ENCODE data around the gene EFHD2. TPM values are rescaled to one million over a fixed set of nuclear protein-coding genes. Genes with fewer than 3 reads are reported as not detected.

The EFHD2 gene
- total RNA-seq, 1 experiment from 2014 or later = 29.5 TPM

GRCh38 chr1:15425521-15425920 is 15.8 kb downstream of the EFHD2 start:
- ChIA-PET POLR2A (no interaction called here), CTCF (no interaction called here)
- Mint-ChIP-seq H3K27me3 (ENCODE audit: insufficient read depth, unreplicated experiment) (no peaks in the 10 kb centered on the region), H3K9me3 (ENCODE audit: unreplicated experiment) (no peaks in the 10 kb centered on the region), H3K4me1 (ENCODE audit: low read depth, unreplicated experiment) (peaks cover 9% of the 10 kb centered on the region), H3K4me3 (ENCODE audit: unreplicated experiment) (no peak overlapping the region), H3K27ac (ENCODE audit: unreplicated experiment) (peak overlapping the region; percentile 59), H3K36me3 (ENCODE audit: insufficient read depth, unreplicated experiment) (no peaks in the 10 kb centered on the region)
- Histone ChIP-seq H3K36me3 (ENCODE audit: control insufficient read depth, insufficient read depth, low read length) (peaks cover 1% of the 10 kb centered on the region; the same call in 1 of the 2 replicates), H3K4me1 (peaks cover 15% of the 10 kb centered on the region), H3K27me3 (replicated peaks; ENCODE audit: control insufficient read depth, insufficient read depth, low read length) (no peaks in the 10 kb centered on the region), H3K9me3 (no peaks in the 10 kb centered on the region), H3K4me3 (ENCODE audit: low read depth, low read length) (no peak overlapping the region)
- TF ChIP-seq CTCF (IDR thresholded peaks at IDR 0.05; ENCODE audit: insufficient read depth in 1 of 2, low read depth in 1 of 2, low read length in 1 of 2, severe bottlenecking in 1 of 2, unreplicated experiment in 1 of 2) = no peak
- no TSS peak for BruUV-seq (replicated peaks)
- intact Hi-C loops (cut with micrococcal nuclease; ENCODE audit: unreplicated experiment) = no loop called here
- no peak for DNase-seq

- H3K9me3 Mint-ChIP-seq (ENCODE audit: unreplicated experiment) = no peaks in the 10 kb centered on the region
- no peaks in the 10 kb centered on the region for H3K27me3 Mint-ChIP-seq (ENCODE audit: insufficient read depth, unreplicated experiment)
- BruUV-seq (replicated peaks) = no TSS peak
- Histone ChIP-seq H3K9me3 (no peaks in the 10 kb centered on the region), H3K4me3 (ENCODE audit: low read depth, low read length) (no peak overlapping the region), H3K4me1 (peaks cover 15% of the 10 kb centered on the region), H3K27me3 (replicated peaks; ENCODE audit: control insufficient read depth, insufficient read depth, low read length) (no peaks in the 10 kb centered on the region), H3K36me3 (ENCODE audit: control insufficient read depth, insufficient read depth, low read length) (peaks cover under 1% of the 10 kb centered on the region; the same call in 1 of the 2 replicates)
- intact Hi-C loops (cut with micrococcal nuclease; ENCODE audit: unreplicated experiment) = no loop called here
- H3K4me1 Mint-ChIP-seq (ENCODE audit: low read depth, unreplicated experiment) = peaks cover 9% of the 10 kb centered on the region
- peak overlapping the region; percentile 59 for H3K27ac Mint-ChIP-seq (ENCODE audit: unreplicated experiment)
- no peak for DNase-seq
- ChIA-PET POLR2A (no interaction called here), CTCF (no interaction called here)
- H3K36me3 Mint-ChIP-seq (ENCODE audit: insufficient read depth, unreplicated experiment) = no peaks in the 10 kb centered on the region
- H3K4me3 Mint-ChIP-seq (ENCODE audit: unreplicated experiment) = no peak overlapping the region
- TF ChIP-seq CTCF (IDR thresholded peaks at IDR 0.05; ENCODE audit: insufficient read depth in 1 of 2, low read depth in 1 of 2, low read length in 1 of 2, severe bottlenecking in 1 of 2, unreplicated experiment in 1 of 2) = no peak
These were observed 16.3 kb downstream of the EFHD2 start for GRCh38 chr1:15425958-15426357.

GRCh38 chr1:15426492-15427279 is 17.0 kb downstream of the EFHD2 start:
- peak overlapping the region; percentile 59 for H3K27ac Mint-ChIP-seq (ENCODE audit: unreplicated experiment)

More at GRCh38 chr1:15426492-15427279, 17.0 kb downstream of the EFHD2 start:
- POLR2A ChIA-PET = no interaction called here
- H3K9me3 Mint-ChIP-seq (ENCODE audit: unreplicated experiment) = no peaks in the 10 kb centered on the region
- H3K27me3 ChIP-seq (replicated peaks; ENCODE audit: control insufficient read depth, insufficient read depth, low read length) = no peaks in the 10 kb centered on the region
- TF ChIP-seq CTCF (IDR thresholded peaks at IDR 0.05; ENCODE audit: insufficient read depth in 1 of 2, low read depth in 1 of 2, low read length in 1 of 2, severe bottlenecking in 1 of 2, unreplicated experiment in 1 of 2) = no peak
- no peak overlapping the region for H3K4me3 ChIP-seq (ENCODE audit: low read depth, low read length)
- CTCF ChIA-PET = no interaction called here
- no peaks in the 10 kb centered on the region for H3K27me3 Mint-ChIP-seq (ENCODE audit: insufficient read depth, unreplicated experiment)
- intact Hi-C loops (cut with micrococcal nuclease; ENCODE audit: unreplicated experiment) = no loop called here
- no TSS peak for BruUV-seq (replicated peaks)
- H3K36me3 ChIP-seq (ENCODE audit: control insufficient read depth, insufficient read depth, low read length) = no peaks in the 10 kb centered on the region
- peaks cover 15% of the 10 kb centered on the region for H3K4me1 ChIP-seq
- H3K4me1 Mint-ChIP-seq (ENCODE audit: low read depth, unreplicated experiment) = peaks cover 9% of the 10 kb centered on the region
- no peak for DNase-seq
- H3K36me3 Mint-ChIP-seq (ENCODE audit: insufficient read depth, unreplicated experiment) = no peaks in the 10 kb centered on the region
- no peak overlapping the region for H3K4me3 Mint-ChIP-seq (ENCODE audit: unreplicated experiment)
- no peaks in the 10 kb centered on the region for H3K9me3 ChIP-seq

Measured in Caco-2 (cell line).